Activated B cell treated with CpG ODN at 0.5 μM for 24 hours (primary cell): ENCODE results near the gene ZMYND10. TPM values are rescaled to one million over a fixed set of nuclear protein-coding genes. Genes with fewer than 3 reads are reported as not detected.

ENCODE experiments used
- ATAC-seq: fragments of 200-7000 bp; cut with Tn5 transposase; one replicate; pipeline ENCODE4 v1.10.0; 2021; ENCODE audit warnings: low read depth, mild to moderate bottlenecking, moderate library complexity
- CTCF ChIA-PET: fragments of 350-600 bp; sonication (Branson Sonifier 250); formaldehyde crosslinking; loops from one replicate; lab custom pipeline; 2021; ENCODE audit warnings: antibody characterized with exemption; lab: Charles Lee
- POLR2A ChIA-PET: fragments of 350-600 bp; sonication (Branson Sonifier 250); formaldehyde crosslinking; loops from one replicate; lab custom pipeline; 2021; ENCODE audit warnings: antibody characterized with exemption; lab: Charles Lee
- DNase-seq: peaks from one replicate; pipeline ENCODE4 v3.0.0; 2022
- H3K27ac Mint-ChIP-seq: one replicate; pipeline ENCODE4 v1.8.0; 2020; ENCODE audit warnings: mixed read lengths
- H3K27me3 Mint-ChIP-seq: one replicate; pipeline ENCODE4 v1.8.0; 2021; ENCODE audit warnings: mixed read lengths
- H3K36me3 Mint-ChIP-seq: one replicate; pipeline ENCODE4 v1.8.0; 2021; ENCODE audit warnings: low read depth, mixed read lengths
- H3K4me1 Mint-ChIP-seq: one replicate; pipeline ENCODE4 v1.8.0; 2021; ENCODE audit warnings: mixed read lengths
- H3K4me3 Mint-ChIP-seq: one replicate; pipeline ENCODE4 v1.8.0; 2020; ENCODE audit warnings: mild to moderate bottlenecking, mixed read lengths
- H3K9me3 Mint-ChIP-seq: one replicate; pipeline ENCODE4 v1.8.0; 2020; ENCODE audit warnings: mixed read lengths
- CTCF ChIP-seq: fragments of 200-600 bp; IDR thresholded peaks from one replicate; pipeline ENCODE4 v1.8.0; 2022; ENCODE audit warnings: antibody characterized with exemption, mild to moderate bottlenecking
- intact Hi-C: fragments of 100-400 bp; cut with micrococcal nuclease; formaldehyde crosslinking; loops from one replicate; pipeline ENCODE4 v1.15.1; 2024
- total RNA-seq: library from RNA; stranded (reverse); gene quantifications from 2 replicates; pipeline ENCODE4 v1.2.3, GENCODE V29; 2022

ZMYND10 gene
- total RNA-seq = 0.61 and 0.64 TPM in 2 replicates

GRCh38 chr3:50345586-50346234, at the start of gene ZMYND10:
Gene ZMYND10, minus strand, starts transcription at chr3:50345732. Its CDS starts 153 bp downstream, at chr3:50345579.
- TF ChIP-seq CTCF = no peak
- Mint-ChIP-seq H3K4me3 (peak within 1 kb of the TSS; percentile 67), H3K9me3 (no peaks in the 10 kb centered on the region), H3K4me1 (peaks cover 51% of the 10 kb centered on the region), H3K27me3 (no peaks in the 10 kb centered on the region), H3K27ac (no peak within 1 kb of the TSS), H3K36me3 (peaks cover 17% of the 10 kb centered on the region)
- CTCF ChIA-PET = interaction anchor here (5.5 kb wide), 1 partner anchor 196 kb away, joined by 64 read pairs; no protein-coding TSS in a partner anchor
- POLR2A ChIA-PET = interaction anchor here (0.6 to 6.9 kb wide), 4 partner anchors 7 to 105 kb away, joined by 3 to 195 read pairs (median 7); partner anchors contain the start of gene RASSF1
- intact Hi-C loops = no loop called here
- peak; percentile 73 for DNase-seq
- peak; percentile 33 for ATAC-seq

- POLR2A ChIA-PET = interaction anchor here (0.6 kb wide), 1 partner anchor 23 kb away, joined by 8 read pairs; no protein-coding TSS in a partner anchor
- Mint-ChIP-seq H3K27me3 (peaks cover 2% of the 10 kb centered on the region), H3K9me3 (no peaks in the 10 kb centered on the region), H3K4me1 (no peaks in the 10 kb centered on the region), H3K4me3 (no peak overlapping the region), H3K27ac (no peak overlapping the region), H3K36me3 (no peaks in the 10 kb centered on the region)
- no peak for TF ChIP-seq CTCF
- CTCF ChIA-PET = no interaction called here
- no peak for ATAC-seq
- DNase-seq = no peak
- intact Hi-C loops = no loop called here
These were observed 47.5 kb upstream of the ZMYND10 start for GRCh38 chr3:50393061-50393460.

GRCh38 chr3:50392101-50392715, 46.7 kb upstream of the ZMYND10 start:
- peaks cover 2% of the 10 kb centered on the region for H3K27me3 Mint-ChIP-seq
- CTCF ChIA-PET = no interaction called here
- no peaks in the 10 kb centered on the region for H3K9me3 Mint-ChIP-seq
- no peak for TF ChIP-seq CTCF
- no peaks in the 10 kb centered on the region for H3K4me1 Mint-ChIP-seq
- H3K36me3 Mint-ChIP-seq = no peaks in the 10 kb centered on the region
- POLR2A ChIA-PET = no interaction called here
- no peak overlapping the region for H3K4me3 Mint-ChIP-seq
- intact Hi-C loops = no loop called here
- ATAC-seq (no peak), DNase-seq (no peak)
- H3K27ac Mint-ChIP-seq = no peak overlapping the region

GRCh38 chr3:50390508-50391224, 45.1 kb upstream of the ZMYND10 start:
- POLR2A ChIA-PET = no interaction called here
- CTCF ChIA-PET = no interaction called here

More at GRCh38 chr3:50390508-50391224, 45.1 kb upstream of the ZMYND10 start:
- H3K4me3 Mint-ChIP-seq = no peak overlapping the region
- intact Hi-C loops = no loop called here
- no peak for ATAC-seq
- H3K4me1 Mint-ChIP-seq = no peaks in the 10 kb centered on the region
- H3K9me3 Mint-ChIP-seq = no peaks in the 10 kb centered on the region
- no peaks in the 10 kb centered on the region for H3K36me3 Mint-ChIP-seq
- no peak overlapping the region for H3K27ac Mint-ChIP-seq
- TF ChIP-seq CTCF = no peak
- no peak for DNase-seq
- no peaks in the 10 kb centered on the region for H3K27me3 Mint-ChIP-seq
